NOMO-1 (cell line): Measurements from ENCODE around the gene DYNLRB1.
A peak's percentile ranks its signal among the peaks of the same experiment; 100 is the strongest.
"Not testable (repeated sequence)": the region's sequence is repeated elsewhere in the genome, so short reads cannot be mapped to it uniquely, and the experiment has no call there.

Experiments
- DNase-seq, 2 experiments: peaks; one replicate each; lab custom pipeline; 2025; ENCODE audit not compliant: unreplicated experiment in 2 of 2; lab: John Stamatoyannopoulos, UW

DYNLRB1 gene

DNA sequence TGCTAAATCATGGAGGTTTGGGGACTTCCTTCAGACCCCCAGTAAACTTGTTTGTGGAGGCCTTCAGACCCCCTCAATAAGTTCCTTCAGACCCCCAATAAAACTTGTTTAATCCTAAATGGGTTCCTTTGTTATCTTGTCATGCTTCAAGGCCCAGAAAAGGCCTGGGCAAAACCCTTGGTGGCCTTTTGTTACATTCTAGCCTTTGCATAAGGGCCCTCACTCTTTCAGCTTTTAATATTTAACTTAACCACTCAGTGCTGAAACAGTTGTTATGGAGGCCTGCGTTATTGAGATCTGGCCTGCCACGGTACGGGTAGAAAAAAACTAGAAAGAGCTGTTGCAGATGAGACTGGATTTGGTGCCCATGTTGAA, 4.3 kb upstream of the DYNLRB1 start:
- no peak for DNase-seq

DNA sequence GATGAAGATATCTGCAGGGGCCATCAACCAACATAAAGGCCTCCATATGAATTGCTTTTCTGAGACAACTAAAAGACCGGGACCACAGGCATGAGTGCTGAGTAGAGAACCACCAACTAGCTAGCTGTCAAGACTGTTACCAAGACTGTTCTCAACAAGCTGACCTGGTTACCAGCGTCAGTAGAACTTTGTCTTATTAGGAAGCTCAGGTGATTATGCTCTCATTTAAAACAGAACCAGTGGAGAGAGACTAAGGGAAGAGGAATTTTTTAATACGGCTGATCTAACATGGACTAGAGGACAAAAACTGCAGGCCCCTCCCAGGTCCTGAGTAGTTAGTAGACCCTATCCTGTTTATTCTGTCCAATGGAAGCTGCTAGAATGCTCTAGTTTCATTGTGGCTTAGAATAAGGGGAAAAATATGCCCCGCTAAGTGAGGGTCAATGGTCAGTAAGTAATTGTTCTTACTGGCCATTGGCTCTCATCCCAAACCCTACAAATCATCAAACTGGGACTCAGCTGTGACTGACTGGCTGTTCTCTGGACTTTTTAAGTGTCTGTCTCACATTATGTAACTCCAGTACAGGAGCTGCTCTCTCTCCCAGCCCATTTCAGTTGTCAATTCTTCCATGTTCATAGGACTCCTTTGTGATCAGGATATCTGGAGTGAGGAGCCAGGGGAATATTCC, 3.8 kb upstream of the DYNLRB1 start:
- no peak for DNase-seq

DNA sequence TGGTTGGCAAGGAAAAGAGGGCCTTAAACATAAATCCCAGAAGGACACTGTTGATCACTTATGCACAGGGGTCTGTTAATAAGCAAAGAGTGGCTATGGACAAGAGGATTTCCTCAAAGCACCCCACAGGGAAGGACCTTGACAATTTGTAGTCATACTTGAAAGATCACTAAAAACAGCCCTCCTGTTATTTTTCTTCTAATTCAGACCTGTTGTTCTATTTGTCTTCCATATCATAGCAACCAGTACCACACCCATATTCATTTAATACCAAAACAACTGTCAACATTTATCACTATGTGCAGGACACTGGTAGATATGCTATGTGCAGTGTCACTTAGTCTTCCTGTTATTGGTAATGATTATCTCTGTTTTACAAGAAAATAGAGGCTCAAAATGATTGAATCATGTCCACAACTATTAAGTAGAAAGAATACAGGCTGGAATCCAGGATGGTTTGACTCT, 3.2 kb upstream of the DYNLRB1 start:
- DNase-seq = no peak

DNA sequence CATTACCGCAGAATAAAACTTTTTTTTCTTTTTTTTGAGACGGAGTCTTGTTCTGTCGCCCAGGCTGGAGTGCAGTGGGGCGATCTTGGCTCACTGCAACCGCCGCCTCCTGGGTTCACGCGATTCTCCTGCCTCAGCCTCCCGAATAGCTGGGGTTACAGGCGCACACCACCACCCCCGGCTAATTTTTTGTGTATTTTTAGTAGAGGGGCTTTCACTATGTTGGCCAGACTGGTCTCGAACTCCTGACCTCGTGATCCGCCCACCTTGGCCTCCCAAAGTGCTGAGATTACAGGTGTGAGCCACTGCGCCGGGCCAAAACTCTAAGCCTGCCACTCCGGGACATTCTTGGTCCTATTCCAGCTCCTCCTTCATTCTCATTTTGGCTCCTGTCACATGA, 2.2 kb upstream of the DYNLRB1 start:
- DNase-seq = not testable (repeated sequence)

- no peak for DNase-seq
Measured at GRCh38 chr20:34514897-34515483, 1.2 kb upstream of the DYNLRB1 start.

DNA sequence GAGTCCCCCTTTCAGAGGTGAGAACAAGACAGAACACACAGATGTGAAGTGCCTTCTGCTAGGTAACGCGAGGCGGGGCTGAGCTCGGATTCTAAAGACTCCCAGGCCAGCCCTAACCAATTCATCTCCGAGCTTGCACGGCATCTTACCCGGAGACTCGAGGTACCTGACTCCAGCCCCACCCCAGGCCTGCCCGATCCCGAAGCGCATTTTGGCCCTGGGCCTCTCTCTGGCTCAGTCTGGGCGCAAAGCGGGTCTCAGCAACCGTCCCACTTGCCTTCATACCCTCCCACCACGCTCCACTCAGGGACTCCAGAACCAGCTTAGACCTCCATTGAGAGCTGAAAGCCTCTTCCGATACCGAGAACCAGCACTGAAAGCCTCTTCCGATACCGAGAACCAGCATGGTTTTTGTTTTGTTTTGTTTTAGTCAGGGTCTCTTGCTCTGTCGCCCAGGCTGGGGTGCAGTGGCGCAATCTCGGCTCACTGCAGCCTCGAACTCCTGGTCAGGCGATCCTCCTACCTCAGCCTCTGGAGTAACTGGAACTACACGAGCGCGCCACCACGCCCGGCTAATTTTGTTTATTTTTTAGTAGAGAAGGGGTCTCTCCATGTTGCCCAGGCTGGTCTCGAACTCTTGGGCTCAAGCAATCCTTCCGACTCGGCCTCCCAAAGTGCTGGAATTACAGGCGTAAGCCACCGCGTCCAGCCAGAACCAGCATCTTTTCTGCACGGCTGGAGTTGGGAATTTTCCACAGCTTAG, 557 bp upstream of the DYNLRB1 start:
- peak in 1 of 2 experiments; percentile 46 for DNase-seq

DNA sequence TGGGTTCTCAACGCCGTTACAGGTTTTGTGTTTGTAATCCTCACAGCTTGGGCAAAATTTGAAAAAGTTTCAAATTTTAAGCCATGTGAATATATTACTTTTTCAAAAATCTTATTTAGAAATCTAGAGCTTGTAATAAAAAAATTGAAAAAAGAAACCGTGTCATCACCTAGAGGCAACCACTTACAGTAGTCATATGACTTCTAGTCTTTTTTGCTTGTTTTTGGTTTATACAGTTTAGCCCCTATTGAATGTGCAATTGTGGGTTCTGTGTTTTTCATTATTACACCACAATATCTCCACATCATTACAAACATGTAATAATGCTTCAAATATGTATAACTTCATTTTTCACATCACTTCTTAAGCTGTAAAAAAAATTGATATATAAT, 888 bp downstream of the DYNLRB1 start:
- peak in 1 of 2 experiments; percentile 43 for DNase-seq

- DNase-seq = not testable (repeated sequence)
Measured at GRCh38 chr20:34518863-34519262, 2.6 kb downstream of the DYNLRB1 start.

DNA sequence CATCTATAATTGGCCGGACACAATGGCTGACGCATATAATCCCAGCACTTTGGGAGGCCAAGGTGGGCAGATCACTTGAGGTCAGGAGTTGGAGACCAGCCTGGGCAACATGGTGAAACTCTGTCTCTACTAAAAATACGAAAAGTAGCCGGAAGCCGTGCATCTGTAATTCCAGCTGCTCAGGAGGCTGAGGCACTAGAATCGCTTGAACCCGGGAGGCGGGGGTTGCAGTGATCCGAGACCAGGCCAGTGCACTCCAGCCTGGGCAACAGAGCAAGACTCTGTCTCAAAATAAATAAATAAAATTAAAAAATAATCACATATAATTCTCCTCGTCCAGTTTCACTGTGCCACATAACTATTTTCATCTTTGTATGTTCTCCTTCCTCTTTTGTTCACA, 3.6 kb downstream of the DYNLRB1 start:
- not testable (repeated sequence) for DNase-seq

GRCh38 chr20:34522969-34523871, 7.0 kb downstream of the DYNLRB1 start:
- no peak for DNase-seq

GRCh38 chr20:34524426-34524825, 8.2 kb downstream of the DYNLRB1 start:
- DNase-seq = no peak

DNA sequence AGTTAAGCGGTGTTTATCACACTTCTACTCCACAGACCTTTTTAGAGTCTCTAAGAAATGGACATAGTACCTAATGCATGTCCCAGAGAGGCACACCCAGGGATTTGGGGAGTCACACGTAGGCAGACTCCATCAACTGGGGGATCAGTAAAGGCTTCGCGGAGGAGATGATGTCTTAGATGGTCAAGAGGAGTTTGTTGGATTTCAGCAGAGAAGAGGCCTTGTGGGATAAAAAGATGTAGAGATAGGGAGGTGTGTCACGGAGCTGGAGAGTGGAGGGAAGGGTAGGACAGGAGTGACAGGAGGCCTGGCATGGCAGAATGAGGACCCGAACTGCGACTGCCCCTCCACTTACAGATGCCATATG, 9.1 kb downstream of the DYNLRB1 start:
- DNase-seq = no peak

- no peak for DNase-seq
Measured at GRCh38 chr20:34525709-34526416, 9.6 kb downstream of the DYNLRB1 start.

DNA sequence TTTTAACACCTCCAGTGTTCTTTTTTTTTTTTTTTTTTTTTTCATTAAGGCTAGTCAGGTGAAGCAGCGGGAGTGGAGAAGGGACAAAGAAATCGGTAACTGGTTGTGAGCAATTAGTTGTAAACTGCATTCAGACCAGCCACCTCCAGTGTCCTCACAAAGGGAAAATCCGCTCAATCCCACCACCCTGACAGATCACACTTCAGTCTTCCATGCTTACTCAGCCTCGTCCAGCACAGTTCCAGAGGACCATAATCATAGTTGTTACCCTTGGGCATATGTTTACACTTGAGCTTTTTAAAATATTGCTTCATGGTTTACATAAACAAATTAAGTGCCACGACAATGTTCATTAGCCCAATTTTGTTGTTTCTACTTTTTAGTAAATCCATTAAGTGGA, 10.2 kb downstream of the DYNLRB1 start:
- no peak for DNase-seq

DNA sequence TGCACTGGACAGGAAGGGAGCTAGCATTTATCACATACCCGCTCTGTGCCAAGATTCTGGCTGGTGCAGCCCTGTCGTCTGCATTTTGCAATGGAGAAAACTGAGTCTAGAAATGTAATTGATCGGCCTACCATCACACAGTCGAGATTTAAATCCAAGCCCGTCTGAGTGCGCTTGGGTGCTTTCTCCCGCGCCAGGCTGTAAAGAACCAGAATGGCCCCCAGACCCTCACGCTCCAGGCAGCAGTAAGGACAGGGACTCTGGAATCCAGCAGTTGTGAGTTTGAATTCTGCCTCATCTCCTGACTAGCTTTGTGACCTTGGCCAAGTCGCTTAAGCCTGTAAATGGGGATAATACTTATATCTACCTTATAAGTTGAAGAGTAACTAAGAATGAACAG, 10.8 kb downstream of the DYNLRB1 start:
- no peak for DNase-seq

- no peak for DNase-seq
Measured at GRCh38 chr20:34528921-34529297, 12.7 kb downstream of the DYNLRB1 start.

DNA sequence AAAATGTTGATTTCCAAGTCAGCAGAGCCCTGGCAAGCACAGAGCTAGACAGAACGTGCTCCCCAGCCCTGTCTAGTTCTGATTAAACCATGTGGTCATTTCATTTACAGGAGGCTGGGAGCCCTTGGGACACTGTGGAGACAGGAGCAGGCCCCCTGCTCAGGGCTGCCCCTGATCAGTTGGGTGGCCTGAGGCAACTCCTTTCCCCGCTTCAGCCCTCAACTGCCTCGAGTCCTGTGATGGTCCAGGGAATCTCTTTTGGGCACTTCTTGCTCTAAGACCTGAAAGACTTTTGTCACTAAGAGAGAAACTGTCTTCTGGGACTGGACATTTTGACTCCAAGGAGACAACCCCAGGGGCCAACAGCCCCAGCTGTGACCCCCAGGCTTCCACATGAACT, 13.5 kb downstream of the DYNLRB1 start:
- DNase-seq = no peak

GRCh38 chr20:34530342-34530741, 14.1 kb downstream of the DYNLRB1 start:
- DNase-seq = no peak

- no peak for DNase-seq
Measured at GRCh38 chr20:34531608-34532265, 15.5 kb downstream of the DYNLRB1 start.

- DNase-seq = no peak
Measured at GRCh38 chr20:34532320-34532719, 16.1 kb downstream of the DYNLRB1 start.
